Panc1 (cell line): ENCODE data around the gene MED12.

Experiments
- CTCF ChIP-seq: fragments of 450-650 bp; IDR thresholded peaks from 2 replicates; pipeline ENCODE4 v1.5.1; 2017; ENCODE audit warnings: mild to moderate bottlenecking
- POLR2AphosphoS5 ChIP-seq: IDR thresholded peaks from 2 replicates; pipeline ENCODE4 v1.6.1; 2012; ENCODE audit warnings: mild to moderate bottlenecking, low read depth, low read length, moderate library complexity
- REST ChIP-seq, 2 experiments: IDR thresholded peaks; 2 replicates each; pipeline ENCODE4 v1.6.1; 2011 to 2012; ENCODE audit warnings: low read depth in 2 of 2, control low read depth in 1 of 2, low read length in 1 of 2, mild to moderate bottlenecking in 1 of 2, moderate library complexity in 1 of 2; ENCODE audit not compliant: insufficient read depth in 1 of 2

GRCh38 chrX:71091263-71091662 lies 27.1 kb upstream of the MED12 start:
- no peak for TF ChIP-seq CTCF
- TF ChIP-seq POLR2AphosphoS5: no peak
- TF ChIP-seq REST (IDR thresholded peaks at IDR 0.05; ENCODE audit: insufficient read depth in 1 of 2, low read depth in 2 of 2, low read length in 1 of 2): no peak
